Central memory CD8-positive, alpha-beta T cell (primary cell): ENCODE measurements around the gene EP300.

Experiments used
- ATAC-seq: fragments of 150-1000 bp; cut with Tn5 transposase; replicated peaks from 2 replicates; pipeline ENCODE4 v1.10.0; 2022; ENCODE audit warnings: mild to moderate bottlenecking, moderate FRiP score, moderate number of reproducible peaks; ENCODE audit not compliant: poor library complexity, severe bottlenecking; ENCODE audit errors: extremely low read depth
- DNase-seq, 2 donors: peaks; one replicate each; pipeline ENCODE4 v3.0.0; 2021; ENCODE audit warnings: low spot score in 2 of 2
- H3K27ac Mint-ChIP-seq: one replicate; pipeline ENCODE4 v1.8.0; 2022; ENCODE audit warnings: low read depth, mild to moderate bottlenecking, moderate library complexity, mixed read lengths
- H3K27me3 Mint-ChIP-seq: one replicate; pipeline ENCODE4 v1.8.0; 2022; ENCODE audit warnings: mixed read lengths
- H3K36me3 Mint-ChIP-seq: one replicate; pipeline ENCODE4 v1.8.0; 2022; ENCODE audit warnings: mild to moderate bottlenecking, moderate library complexity, mixed read lengths; ENCODE audit not compliant: insufficient read depth
- H3K4me1 Mint-ChIP-seq: one replicate; pipeline ENCODE4 v1.8.0; 2022; ENCODE audit warnings: mixed read lengths
- H3K4me3 Mint-ChIP-seq: one replicate; pipeline ENCODE4 v1.8.0; 2022; ENCODE audit warnings: mild to moderate bottlenecking, moderate library complexity, mixed read lengths
- H3K9me3 Mint-ChIP-seq: one replicate; pipeline ENCODE4 v1.8.0; 2022; ENCODE audit warnings: mixed read lengths

EP300 gene

GRCh38 chr22:41204992-41205900 is 112.9 kb downstream of the EP300 start, which contains the start of gene L3MBTL2:
TSS of gene L3MBTL2 (plus strand) at chr22:41205312. CDS start at chr22:41205363, 51 bp downstream.
- peak; percentile 100 for ATAC-seq
- H3K4me1 Mint-ChIP-seq = peaks cover 29% of the 10 kb centered on the region
- peak within 1 kb of the TSS; percentile 87 for H3K27ac Mint-ChIP-seq
- peak within 1 kb of the TSS; percentile 89 for H3K4me3 Mint-ChIP-seq
- peak; percentile 96 to 97 for DNase-seq
- H3K36me3 Mint-ChIP-seq = peaks cover 26% of the 10 kb centered on the region
- peaks cover 15% of the 10 kb centered on the region for H3K27me3 Mint-ChIP-seq
- no peaks in the 10 kb centered on the region for H3K9me3 Mint-ChIP-seq

- no peaks in the 10 kb centered on the region for H3K9me3 Mint-ChIP-seq
- peaks cover 33% of the 10 kb centered on the region for H3K36me3 Mint-ChIP-seq
- H3K4me1 Mint-ChIP-seq = peaks cover 29% of the 10 kb centered on the region
- no peak for ATAC-seq
- H3K4me3 Mint-ChIP-seq = peak overlapping the region; percentile 89
- H3K27me3 Mint-ChIP-seq = peaks cover 15% of the 10 kb centered on the region
- H3K27ac Mint-ChIP-seq = no peak overlapping the region
- DNase-seq = no peak
These were observed 114.3 kb downstream of the EP300 start for GRCh38 chr22:41206719-41207118.

DNA sequence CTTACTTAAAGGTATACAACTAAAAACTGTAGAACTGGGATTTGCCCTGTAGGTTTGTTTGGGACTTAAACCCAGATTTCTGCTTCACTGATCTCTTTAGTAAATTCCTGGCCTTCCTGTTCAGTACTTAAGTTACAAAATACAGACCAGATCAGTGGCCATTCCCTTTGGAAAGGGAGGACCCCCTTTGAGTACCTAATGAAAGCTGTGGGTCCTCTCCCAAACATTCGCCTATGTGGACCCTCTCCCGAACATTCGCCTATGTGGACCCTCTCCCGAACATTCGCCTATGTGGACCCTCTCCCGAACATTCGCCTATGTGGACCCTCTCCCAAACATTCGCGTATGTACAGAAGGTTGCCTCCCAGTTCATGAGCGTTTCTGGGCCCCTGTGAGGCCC is 123.0 kb downstream of the EP300 start:
- Mint-ChIP-seq H3K36me3 (peaks cover 36% of the 10 kb centered on the region), H3K4me3 (no peak overlapping the region), H3K27ac (no peak overlapping the region), H3K4me1 (peaks cover 10% of the 10 kb centered on the region), H3K27me3 (no peaks in the 10 kb centered on the region), H3K9me3 (no peaks in the 10 kb centered on the region)
- ATAC-seq (no peak), DNase-seq (no peak)

- H3K27ac Mint-ChIP-seq = no peak overlapping the region
These were observed 123.5 kb downstream of the EP300 start for GRCh38 chr22:41215926-41216325.

DNA sequence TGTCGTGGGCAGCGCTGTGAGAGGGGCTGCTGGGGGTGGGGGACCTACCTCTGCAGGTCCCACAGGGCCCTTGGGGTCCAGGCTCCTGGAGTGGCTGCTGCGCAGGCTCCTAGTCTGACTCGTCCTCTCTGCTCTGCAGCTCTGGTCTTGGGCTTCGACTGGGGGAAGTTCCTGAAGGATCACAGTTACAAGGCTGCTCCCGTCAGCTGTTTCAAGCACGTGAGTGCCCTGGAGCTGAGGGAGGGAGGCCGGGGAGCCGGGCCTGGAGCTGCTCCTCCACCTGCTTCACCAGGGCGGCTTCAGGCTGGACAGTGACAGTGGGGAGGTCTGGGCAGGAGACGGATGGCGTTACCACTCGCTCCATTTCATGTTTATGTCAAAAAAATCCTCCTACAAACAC is 124.6 kb downstream of the EP300 start:
- Mint-ChIP-seq H3K27ac (peak overlapping the region; percentile 47), H3K4me3 (no peak overlapping the region), H3K9me3 (no peaks in the 10 kb centered on the region), H3K27me3 (no peaks in the 10 kb centered on the region), H3K36me3 (peaks cover 41% of the 10 kb centered on the region), H3K4me1 (peaks cover 10% of the 10 kb centered on the region)
- DNase-seq (no peak), ATAC-seq (no peak)

More at GRCh38 chr22:41215926-41216325, 123.5 kb downstream of the EP300 start:
- Mint-ChIP-seq H3K36me3 (peaks cover 33% of the 10 kb centered on the region), H3K4me3 (no peak overlapping the region), H3K27me3 (no peaks in the 10 kb centered on the region), H3K9me3 (no peaks in the 10 kb centered on the region), H3K4me1 (peaks cover 10% of the 10 kb centered on the region)
- no peak for ATAC-seq
- DNase-seq = no peak

GRCh38 chr22:41217553-41218157 is 125.3 kb downstream of the EP300 start:
- H3K4me3 Mint-ChIP-seq = no peak overlapping the region
- no peaks in the 10 kb centered on the region for H3K27me3 Mint-ChIP-seq
- no peaks in the 10 kb centered on the region for H3K9me3 Mint-ChIP-seq
- H3K27ac Mint-ChIP-seq = peak overlapping the region; percentile 47
- peaks cover 39% of the 10 kb centered on the region for H3K36me3 Mint-ChIP-seq
- ATAC-seq (peak; percentile 64), DNase-seq (no peak)
- H3K4me1 Mint-ChIP-seq = peaks cover 10% of the 10 kb centered on the region

- Mint-ChIP-seq H3K27me3 (no peaks in the 10 kb centered on the region), H3K36me3 (peaks cover 31% of the 10 kb centered on the region), H3K27ac (peak overlapping the region; percentile 74)
These were observed 130.6 kb downstream of the EP300 start for GRCh38 chr22:41222846-41223507.

DNA sequence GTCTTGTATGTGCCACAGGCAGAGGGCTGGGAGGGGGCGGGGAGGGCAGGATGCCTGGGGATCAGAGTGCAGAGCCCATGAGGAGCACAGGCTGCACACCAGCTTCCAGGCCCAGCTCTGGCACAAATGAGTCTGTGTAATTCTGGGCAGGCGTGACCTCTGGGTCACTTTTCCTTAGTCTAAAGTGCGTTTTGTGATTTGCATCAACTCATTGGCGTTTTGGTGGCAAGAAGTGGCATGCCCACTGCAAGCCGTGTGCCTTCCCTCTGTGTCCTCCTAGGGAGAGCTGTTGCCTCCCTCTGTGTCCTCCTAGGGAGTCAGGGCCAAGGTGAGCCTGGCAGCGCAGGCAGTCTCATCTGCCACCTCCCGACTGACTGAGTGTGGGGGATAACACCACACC is 131.1 kb downstream of the EP300 start:
- Mint-ChIP-seq H3K4me1 (no peaks in the 10 kb centered on the region), H3K4me3 (no peak overlapping the region), H3K36me3 (peaks cover 31% of the 10 kb centered on the region), H3K9me3 (no peaks in the 10 kb centered on the region), H3K27me3 (no peaks in the 10 kb centered on the region), H3K27ac (no peak overlapping the region)
- ATAC-seq (no peak), DNase-seq (no peak)

More at GRCh38 chr22:41222846-41223507, 130.6 kb downstream of the EP300 start:
- H3K4me1 Mint-ChIP-seq = peaks cover under 1% of the 10 kb centered on the region
- no peaks in the 10 kb centered on the region for H3K9me3 Mint-ChIP-seq
- ATAC-seq = no peak
- no peak for DNase-seq
- no peak overlapping the region for H3K4me3 Mint-ChIP-seq

GRCh38 chr22:41226723-41227655 is 134.6 kb downstream of the EP300 start:
- no peak overlapping the region for H3K4me3 Mint-ChIP-seq
- no peaks in the 10 kb centered on the region for H3K9me3 Mint-ChIP-seq
- H3K36me3 Mint-ChIP-seq = peaks cover 17% of the 10 kb centered on the region

GRCh38 chr22:41229215-41229614 is 136.8 kb downstream of the EP300 start:
- Mint-ChIP-seq H3K27me3 (no peaks in the 10 kb centered on the region), H3K4me3 (no peak overlapping the region), H3K9me3 (no peaks in the 10 kb centered on the region), H3K27ac (no peak overlapping the region), H3K4me1 (peaks cover 5% of the 10 kb centered on the region), H3K36me3 (peaks cover 14% of the 10 kb centered on the region)
- DNase-seq = no peak
- no peak for ATAC-seq

More at GRCh38 chr22:41226723-41227655, 134.6 kb downstream of the EP300 start:
- no peak for DNase-seq
- H3K27me3 Mint-ChIP-seq = no peaks in the 10 kb centered on the region
- no peak for ATAC-seq
- H3K4me1 Mint-ChIP-seq = peaks cover 5% of the 10 kb centered on the region
- H3K27ac Mint-ChIP-seq = no peak overlapping the region
